ENCODE data around the gene B3GALNT2. TPM values are rescaled to one million over a fixed set of nuclear protein-coding genes. Genes with fewer than 3 reads are reported as not detected.

B3GALNT2 gene
- total RNA-seq, 1 donor from 2014 or later = 42.7 TPM

DNA sequence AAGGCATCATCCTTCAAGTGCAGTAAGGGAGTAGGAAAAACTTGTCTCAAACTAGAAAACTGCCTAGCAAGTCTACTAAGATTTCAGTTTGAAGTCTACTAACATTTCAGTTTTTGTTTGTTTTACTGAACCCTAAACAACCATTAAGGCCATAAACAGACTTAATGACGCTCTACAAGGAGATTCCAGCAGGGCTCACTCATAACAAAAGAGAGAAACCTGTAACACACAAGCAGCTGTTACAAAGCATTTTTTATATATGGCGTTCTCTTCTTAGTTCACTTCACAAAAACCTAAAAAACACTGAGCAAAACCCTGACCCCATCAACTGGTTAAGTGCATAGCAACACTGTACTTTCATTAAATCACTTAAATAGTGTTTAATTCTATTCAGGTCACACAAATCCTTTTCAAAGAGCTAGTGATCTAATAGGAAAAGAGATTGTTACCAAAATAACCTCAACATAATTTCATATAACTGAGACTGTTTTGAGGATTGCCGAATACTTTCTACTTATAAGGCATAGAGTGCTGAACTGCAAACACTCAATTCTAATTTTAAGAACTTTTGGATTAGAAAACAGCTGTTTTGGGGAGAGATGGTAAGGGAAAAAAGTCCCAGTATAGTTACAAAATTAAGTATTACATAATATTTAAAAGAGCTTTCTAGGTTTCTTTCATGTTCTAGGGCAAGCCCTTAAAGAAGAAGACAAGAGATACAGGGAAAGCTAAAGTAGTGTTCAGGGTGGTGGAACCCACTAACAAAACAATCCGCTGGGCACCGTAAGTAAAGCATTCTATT is 1.4 kb downstream of the B3GALNT2 start:
- H3K36me3 Mint-ChIP-seq = peaks cover 5% of the 10 kb centered on the region
- peak overlapping the region; percentile 66 for H2AFZ ChIP-seq (replicated peaks)

DNA sequence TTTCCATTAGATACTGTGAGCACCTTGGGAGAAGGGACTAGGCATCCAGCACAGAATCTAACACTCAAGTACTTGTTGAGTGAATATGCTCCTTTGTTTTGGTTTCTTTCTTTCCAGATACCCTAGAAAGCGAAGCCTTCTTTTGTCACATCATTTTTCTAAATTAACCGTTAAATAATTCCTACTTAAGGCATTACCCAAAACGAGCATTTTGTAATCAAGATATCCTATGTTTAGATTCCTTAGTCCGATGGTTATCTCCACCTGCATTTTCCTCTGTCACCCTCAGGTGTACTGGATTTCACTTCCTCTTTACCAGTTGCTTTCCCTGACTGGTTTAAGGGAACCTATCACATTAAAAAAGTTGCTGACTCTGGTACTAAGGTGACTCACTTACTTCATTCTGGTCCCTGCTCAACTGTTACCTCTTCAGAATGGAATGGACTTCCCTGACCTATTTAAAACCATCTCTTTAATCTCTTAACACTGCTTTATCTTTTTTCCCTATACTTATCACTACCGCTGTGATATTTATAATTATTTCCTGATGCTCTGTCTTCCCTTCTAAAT is 3.2 kb downstream of the B3GALNT2 start:
- no peak overlapping the region for H3K4me2 ChIP-seq
- TF ChIP-seq, protein P1, sequence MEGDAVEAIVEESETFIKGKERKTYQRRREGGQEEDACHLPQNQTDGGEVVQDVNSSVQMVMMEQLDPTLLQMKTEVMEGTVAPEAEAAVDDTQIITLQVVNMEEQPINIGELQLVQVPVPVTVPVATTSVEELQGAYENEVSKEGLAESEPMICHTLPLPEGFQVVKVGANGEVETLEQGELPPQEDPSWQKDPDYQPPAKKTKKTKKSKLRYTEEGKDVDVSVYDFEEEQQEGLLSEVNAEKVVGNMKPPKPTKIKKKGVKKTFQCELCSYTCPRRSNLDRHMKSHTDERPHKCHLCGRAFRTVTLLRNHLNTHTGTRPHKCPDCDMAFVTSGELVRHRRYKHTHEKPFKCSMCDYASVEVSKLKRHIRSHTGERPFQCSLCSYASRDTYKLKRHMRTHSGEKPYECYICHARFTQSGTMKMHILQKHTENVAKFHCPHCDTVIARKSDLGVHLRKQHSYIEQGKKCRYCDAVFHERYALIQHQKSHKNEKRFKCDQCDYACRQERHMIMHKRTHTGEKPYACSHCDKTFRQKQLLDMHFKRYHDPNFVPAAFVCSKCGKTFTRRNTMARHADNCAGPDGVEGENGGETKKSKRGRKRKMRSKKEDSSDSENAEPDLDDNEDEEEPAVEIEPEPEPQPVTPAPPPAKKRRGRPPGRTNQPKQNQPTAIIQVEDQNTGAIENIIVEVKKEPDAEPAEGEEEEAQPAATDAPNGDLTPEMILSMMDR (IDR thresholded peaks at IDR 0.05) = no peak
- TF ChIP-seq EZH2phosphoT487 (IDR thresholded peaks at IDR 0.05) (no peak), EZH2 (IDR thresholded peaks at IDR 0.05) (no peak)
- peaks cover 10% of the 10 kb centered on the region for H3K4me1 ChIP-seq
- H3F3A ChIP-seq (ENCODE audit: low read depth) = peaks cover 39% of the 10 kb centered on the region
- peaks cover 36% of the 10 kb centered on the region for H4K20me1 ChIP-seq (ENCODE audit: low read depth)
- peaks cover 16% of the 10 kb centered on the region for H3K4me1 Mint-ChIP-seq
- DNase-seq (ENCODE audit: low spot score) = no peak
- H3K27ac ChIP-seq = no peak overlapping the region
- H3K4me3 ChIP-seq = no peak overlapping the region
- H3K27me3 Mint-ChIP-seq (ENCODE audit: insufficient read depth, low read depth) = peaks cover 2% of the 10 kb centered on the region
- peaks cover 77% of the 10 kb centered on the region for H3K79me2 ChIP-seq (ENCODE audit: low read depth)
- no peaks in the 10 kb centered on the region for H3K36me3 ChIP-seq
- H3K9ac ChIP-seq = no peak overlapping the region
- H3K27ac Mint-ChIP-seq = no peak overlapping the region
- no peak overlapping the region for H3K4me3 Mint-ChIP-seq
- H3K9me3 Mint-ChIP-seq = no peaks in the 10 kb centered on the region
- H2AFZ ChIP-seq (replicated peaks) = no peak overlapping the region
- peaks cover 3% of the 10 kb centered on the region for H3K36me3 Mint-ChIP-seq
- no peaks in the 10 kb centered on the region for H3K27me3 ChIP-seq
- no peaks in the 10 kb centered on the region for H3K9me3 ChIP-seq (ENCODE audit: low read depth)

More for the DNA sequence above, 1.4 kb downstream of the B3GALNT2 start:
- peak overlapping the region; percentile 85 for H3K27ac Mint-ChIP-seq
- Histone ChIP-seq H3K4me1 (peaks cover 9% of the 10 kb centered on the region), H3K27ac (no peak overlapping the region), H3K9me3 (ENCODE audit: low read depth) (no peaks in the 10 kb centered on the region), H3K9ac (peak overlapping the region; percentile 33), H3F3A (ENCODE audit: low read depth) (peaks cover 42% of the 10 kb centered on the region), H3K4me3 (peak overlapping the region; percentile 90), H4K20me1 (ENCODE audit: low read depth) (peaks cover 35% of the 10 kb centered on the region), H3K4me2 (peak overlapping the region; percentile 94), H3K79me2 (ENCODE audit: low read depth) (peaks cover 60% of the 10 kb centered on the region), H3K27me3 (no peaks in the 10 kb centered on the region), H3K36me3 (no peaks in the 10 kb centered on the region)
- H3K9me3 Mint-ChIP-seq = no peaks in the 10 kb centered on the region
- H3K4me3 Mint-ChIP-seq = peak overlapping the region; percentile 95
- DNase-seq (ENCODE audit: low spot score) = no peak
- TF ChIP-seq EZH2phosphoT487 (IDR thresholded peaks at IDR 0.05) (no peak), EZH2 (IDR thresholded peaks at IDR 0.05) (no peak)
- TF ChIP-seq, protein P1 (IDR thresholded peaks at IDR 0.05) = no peak
- peaks cover 11% of the 10 kb centered on the region for H3K4me1 Mint-ChIP-seq
- peaks cover 4% of the 10 kb centered on the region for H3K27me3 Mint-ChIP-seq (ENCODE audit: insufficient read depth, low read depth)

DNA sequence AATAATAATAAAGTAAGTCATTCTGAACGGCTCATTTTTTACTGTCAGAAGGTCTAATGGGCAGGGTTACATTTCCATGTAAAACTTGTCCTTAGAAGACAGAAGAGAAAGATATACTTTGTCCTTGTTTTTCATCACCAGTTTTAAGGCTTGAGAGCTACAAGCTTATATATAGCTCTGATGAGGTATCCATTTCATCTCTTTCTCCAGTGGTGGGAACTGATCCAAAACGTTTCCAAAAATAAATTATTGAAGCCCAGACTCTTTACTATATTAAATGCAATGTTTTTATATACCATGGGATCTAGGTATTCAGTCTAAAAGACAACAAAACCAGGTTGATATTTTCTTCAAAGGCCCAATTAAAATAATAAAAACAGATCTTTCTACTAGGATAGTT is 8.7 kb downstream of the B3GALNT2 start:
- Histone ChIP-seq H3K79me2 (ENCODE audit: low read depth) (peaks cover 60% of the 10 kb centered on the region), H3K4me2 (no peak overlapping the region), H3K36me3 (peaks cover 6% of the 10 kb centered on the region), H3K27me3 (no peaks in the 10 kb centered on the region), H3K27ac (no peak overlapping the region), H2AFZ (replicated peaks) (no peak overlapping the region), H3K4me1 (peaks cover 4% of the 10 kb centered on the region), H3K9ac (no peak overlapping the region), H3F3A (ENCODE audit: low read depth) (peaks cover 6% of the 10 kb centered on the region), H3K4me3 (no peak overlapping the region), H3K9me3 (ENCODE audit: low read depth) (no peaks in the 10 kb centered on the region), H4K20me1 (ENCODE audit: low read depth) (peaks cover 30% of the 10 kb centered on the region)
- Mint-ChIP-seq H3K4me1 (peaks cover 11% of the 10 kb centered on the region), H3K9me3 (no peaks in the 10 kb centered on the region), H3K4me3 (no peak overlapping the region), H3K27me3 (ENCODE audit: insufficient read depth, low read depth) (no peaks in the 10 kb centered on the region), H3K27ac (no peak overlapping the region), H3K36me3 (peaks cover 17% of the 10 kb centered on the region)
- TF ChIP-seq EZH2phosphoT487 (IDR thresholded peaks at IDR 0.05) (no peak), EZH2 (IDR thresholded peaks at IDR 0.05) (no peak)
- TF ChIP-seq, protein P1 (IDR thresholded peaks at IDR 0.05) = no peak
- DNase-seq (ENCODE audit: low spot score) = no peak
